H9 (cell line): ENCODE results near the gene CRABP2. TPM values are rescaled to one million over a fixed set of nuclear protein-coding genes. Genes with fewer than 3 reads are reported as not detected.

ENCODE experiments used
- DNase-seq: peaks from one replicate; pipeline ENCODE4 v3.0.0-alpha.2; 2017
- H2AFZ ChIP-seq: one replicate; pipeline ENCODE4 v1.6.1; 2013; ENCODE audit warnings: mild to moderate bottlenecking, low read length, control low read depth, moderate library complexity
- H2AK5ac ChIP-seq: 2 replicates; pipeline ENCODE4 v1.6.1; 2013; ENCODE audit warnings: low read length, control low read depth, mixed read lengths; ENCODE audit not compliant: insufficient read length
- H2BK120ac ChIP-seq: one replicate; pipeline ENCODE4 v1.6.1; 2013; ENCODE audit warnings: low read depth, mild to moderate bottlenecking, low read length, control low read depth, inconsistent platforms; ENCODE audit not compliant: poor library complexity, severe bottlenecking
- H2BK12ac ChIP-seq: 2 replicates; pipeline ENCODE4 v1.6.1; 2013; ENCODE audit warnings: low read length, control low read depth, mixed read lengths, low read depth; ENCODE audit not compliant: insufficient read length
- H2BK15ac ChIP-seq: 2 replicates; pipeline ENCODE4 v1.6.1; 2013; ENCODE audit warnings: low read depth, low read length, control low read depth
- H2BK20ac ChIP-seq: one replicate; pipeline ENCODE4 v1.6.1; 2013; ENCODE audit warnings: low read depth, mild to moderate bottlenecking, low read length, control low read depth, inconsistent platforms; ENCODE audit not compliant: poor library complexity, severe bottlenecking
- H2BK5ac ChIP-seq: 2 replicates; pipeline ENCODE4 v1.6.1; 2013; ENCODE audit warnings: low read length, control low read depth, mixed read lengths; ENCODE audit not compliant: insufficient read length
- H3K14ac ChIP-seq: 2 replicates; pipeline ENCODE4 v1.6.1; 2013; ENCODE audit warnings: low read length, control low read depth; ENCODE audit not compliant: insufficient read depth
- H3K18ac ChIP-seq: 2 replicates; pipeline ENCODE4 v1.6.1; 2013; ENCODE audit warnings: low read depth, mild to moderate bottlenecking, mixed read lengths, low read length, control low read depth; ENCODE audit not compliant: insufficient read length
- H3K23ac ChIP-seq: 2 replicates; pipeline ENCODE4 v1.6.1; 2013; ENCODE audit warnings: low read length, control low read depth, mixed read lengths, low read depth; ENCODE audit not compliant: insufficient read length
- H3K23me2 ChIP-seq: 2 replicates; pipeline ENCODE4 v1.6.1; 2013; ENCODE audit warnings: low read depth, mild to moderate bottlenecking, mixed read lengths, low read length, control low read depth; ENCODE audit not compliant: insufficient read length, poor library complexity, severe bottlenecking
- H3K27ac ChIP-seq: 2 replicates; pipeline ENCODE4 v1.5.1; 2013; ENCODE audit warnings: low read length, control low read depth, mixed read lengths, low read depth; ENCODE audit not compliant: insufficient read length
- H3K27me3 ChIP-seq: 2 replicates; pipeline ENCODE4 v1.6.1; 2013; ENCODE audit warnings: low read length, control low read depth, inconsistent platforms; ENCODE audit not compliant: insufficient read depth
- H3K4ac ChIP-seq: 2 replicates; pipeline ENCODE4 v1.6.1; 2013; ENCODE audit warnings: low read depth, mild to moderate bottlenecking, control low read depth, inconsistent platforms, low read length, moderate library complexity
- H3K4me1 ChIP-seq: 2 replicates; pipeline ENCODE4 v1.6.1; 2013; ENCODE audit warnings: low read length, control low read depth, inconsistent platforms; ENCODE audit not compliant: insufficient read depth
- H3K4me2 ChIP-seq: 2 replicates; pipeline ENCODE4 v1.6.1; 2013; ENCODE audit warnings: low read length, control low read depth, mixed read lengths; ENCODE audit not compliant: insufficient read length, insufficient read depth
- H3K56ac ChIP-seq: 2 replicates; pipeline ENCODE4 v1.6.1; 2013; ENCODE audit warnings: low read depth, mild to moderate bottlenecking, mixed read lengths, low read length, control low read depth; ENCODE audit not compliant: insufficient read length
- H3K79me1 ChIP-seq: 2 replicates; pipeline ENCODE4 v1.6.1; 2013; ENCODE audit warnings: low read depth, mild to moderate bottlenecking, moderate library complexity, low read length, control low read depth, inconsistent platforms; ENCODE audit not compliant: insufficient read depth, poor library complexity, severe bottlenecking
- H3K79me2 ChIP-seq: 2 replicates; pipeline ENCODE4 v1.6.1; 2013; ENCODE audit warnings: low read length, control low read depth, inconsistent platforms; ENCODE audit not compliant: insufficient read depth
- H3K9ac ChIP-seq: 2 replicates; pipeline ENCODE4 v1.6.1; 2013; ENCODE audit warnings: low read length, control low read depth, mixed read lengths; ENCODE audit not compliant: insufficient read length; ENCODE audit errors: extremely low read depth
- H3K9me3 ChIP-seq: one replicate; pipeline ENCODE4 v1.6.1; 2013; ENCODE audit warnings: low read depth, low read length, inconsistent platforms; ENCODE audit not compliant: control insufficient read depth
- H3T11ph ChIP-seq: one replicate; pipeline ENCODE4 v1.6.1; 2013; ENCODE audit warnings: mild to moderate bottlenecking, low read length, control low read depth, inconsistent platforms
- H4K20me1 ChIP-seq: one replicate; pipeline ENCODE4 v1.6.1; 2013; ENCODE audit not compliant: control insufficient read depth, insufficient read length, insufficient read depth
- H4K5ac ChIP-seq: 2 replicates; pipeline ENCODE4 v1.6.1; 2013; ENCODE audit warnings: low read depth, mild to moderate bottlenecking, mixed read lengths, low read length, control low read depth; ENCODE audit not compliant: insufficient read length
- H4K8ac ChIP-seq: replicated peaks from 2 replicates; pipeline ENCODE4 v1.6.1; 2013; ENCODE audit warnings: low read length, control low read depth, mixed read lengths, low read depth; ENCODE audit not compliant: insufficient read length
- H4K91ac ChIP-seq: 2 replicates; pipeline ENCODE4 v1.6.1; 2013; ENCODE audit warnings: low read depth, mild to moderate bottlenecking, moderate library complexity, mixed read lengths, low read length, control low read depth; ENCODE audit not compliant: insufficient read length
- H3K27ac Mint-ChIP-seq, 3 experiments: 2 replicates in 2 of 3; 3 replicates in 1 of 3; pipeline ENCODE4 v1.8.0; 2020 to 2021; ENCODE audit warnings: mixed read lengths in 3 of 3, mild to moderate bottlenecking in 1 of 3, moderate library complexity in 1 of 3
- H3K27me3 Mint-ChIP-seq: 2 replicates; pipeline ENCODE4 v1.8.0; 2021; ENCODE audit warnings: low read depth, mild to moderate bottlenecking, moderate library complexity, mixed read lengths
- H3K36me3 Mint-ChIP-seq, 3 experiments: 2 replicates in 2 of 3; 3 replicates in 1 of 3; pipeline ENCODE4 v1.8.0; 2020 to 2021; ENCODE audit warnings: low read depth in 3 of 3, mixed read lengths in 3 of 3; ENCODE audit not compliant: insufficient read depth in 1 of 3
- H3K4me1 Mint-ChIP-seq, 2 experiments: 2 replicates each; pipeline ENCODE4 v1.8.0; 2020; ENCODE audit warnings: mixed read lengths in 2 of 2
- H3K4me3 Mint-ChIP-seq, 2 experiments: 2 replicates in 1 of 2; 3 replicates in 1 of 2; pipeline ENCODE4 v1.8.0; 2020 to 2021; ENCODE audit warnings: mild to moderate bottlenecking in 2 of 2, mixed read lengths in 2 of 2, moderate library complexity in 1 of 2
- H3K9me3 Mint-ChIP-seq, 2 experiments: 2 replicates in 1 of 2; 3 replicates in 1 of 2; pipeline ENCODE4 v1.8.0; 2020; ENCODE audit warnings: mild to moderate bottlenecking in 2 of 2, mixed read lengths in 2 of 2, moderate library complexity in 1 of 2
- CTCF ChIP-seq: fragments of 200-600 bp; sonication (generic); conservative IDR thresholded peaks from 3 replicates; pipeline ENCODE4 v1.8.0; 2021; ENCODE audit warnings: antibody characterized with exemption, mild to moderate bottlenecking
- WGBS: extraction: QIAGEN DNeasy Blood & Tissue Kit; methylation state at CpG from one replicate; pipeline ENCODE4 v1.1.7; 2013; ENCODE audit warnings: missing lambda C conversion rate, low lambda C conversion rate, mixed read lengths; ENCODE audit not compliant: insufficient read length; ENCODE audit errors: extremely low coverage; 5-methylcytosine and 5-hydroxymethylcytosine counted together
- total RNA-seq: library from RNA; stranded (reverse); gene quantifications from 2 replicates; pipeline ENCODE4 v1.2.1, GENCODE V29; 2021

CRABP2 gene
- total RNA-seq, 1 experiment from 2014 or later = 184 TPM

GRCh38 chr1:156708218-156708661, 2.9 kb upstream of the CRABP2 start:
- no peak for TF ChIP-seq CTCF
- Histone ChIP-seq H3K23ac (no peak overlapping the region), H3K4ac (no peak overlapping the region), H3K79me2 (no peaks in the 10 kb centered on the region), H4K91ac (no peak overlapping the region), H2AK5ac (no peak overlapping the region), H3K9me3 (no peaks in the 10 kb centered on the region), H2BK20ac (no peak overlapping the region), H3K9ac (no peak overlapping the region), H3K4me2 (peak overlapping the region; percentile 83), H3K4me1 (peaks cover 17% of the 10 kb centered on the region; the same call in 1 of the 2 replicates), H3K14ac (no peak overlapping the region; the same call in 1 of the 2 replicates), H3K23me2 (peaks cover 39% of the 10 kb centered on the region), H3K56ac (no peak overlapping the region), H2BK5ac (no peak overlapping the region), H4K8ac (no peak overlapping the region), H4K5ac (no peak overlapping the region), H3K79me1 (no peaks in the 10 kb centered on the region), H2BK15ac (no peak overlapping the region), H3T11ph (no peak overlapping the region), H3K18ac (peak overlapping the region; percentile 56), H4K20me1 (no peaks in the 10 kb centered on the region), H3K27me3 (peaks cover 3% of the 10 kb centered on the region; the same call in 1 of the 2 replicates), H3K27ac (no peak overlapping the region), H2BK120ac (no peak overlapping the region), H2AFZ (no peak overlapping the region), H2BK12ac (peak overlapping the region; percentile 25)
- Mint-ChIP-seq H3K4me1 (peaks cover 76 to 77% of the 10 kb centered on the region in 2 experiments), H3K36me3 (peaks cover 0 to 3% (median 2%) of the 10 kb centered on the region in 3 experiments; a peak in 5 of 7 replicates), H3K27ac (peak overlapping the region; percentile 89 to 99 (median 90)), H3K4me3 (peak overlapping the region; percentile 33 to 91), H3K9me3 (no peaks in the 10 kb centered on the region), H3K27me3 (peaks cover 23% of the 10 kb centered on the region)
- peak; percentile 76 for DNase-seq
- WGBS = no CpG with 5 or more reads among the region's 4 CpGs
